Nucleus accumbens (tissue), 56 donors: ENCODE measurements around the gene NTM.
A peak's percentile ranks its signal among the peaks of the same experiment; 100 is the strongest.

Source experiments
- DNase-seq, 56 donors: peaks; one replicate each; lab custom pipeline; 2025; lab: John Stamatoyannopoulos, UW

The NTM gene

DNA sequence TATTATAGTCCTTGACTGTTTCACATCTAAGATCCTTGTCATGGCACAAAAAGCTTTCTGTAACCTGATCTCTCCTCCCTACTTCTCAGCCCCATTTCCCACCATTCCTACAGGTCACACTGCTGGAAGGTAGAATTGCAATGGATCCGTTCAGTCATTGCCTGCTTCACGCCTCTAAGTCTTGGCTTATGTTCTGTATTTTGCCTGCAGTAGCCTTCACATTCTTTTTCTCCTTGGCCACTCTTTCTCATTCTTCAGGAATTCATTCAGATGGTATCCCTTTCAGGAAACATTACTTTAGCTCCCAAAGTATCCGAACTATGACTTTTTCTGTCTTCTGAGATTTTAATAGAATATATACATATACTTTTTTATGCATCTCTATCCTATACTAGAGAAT, 731.5 kb downstream of the NTM start:
- DNase-seq, result no peak

DNA sequence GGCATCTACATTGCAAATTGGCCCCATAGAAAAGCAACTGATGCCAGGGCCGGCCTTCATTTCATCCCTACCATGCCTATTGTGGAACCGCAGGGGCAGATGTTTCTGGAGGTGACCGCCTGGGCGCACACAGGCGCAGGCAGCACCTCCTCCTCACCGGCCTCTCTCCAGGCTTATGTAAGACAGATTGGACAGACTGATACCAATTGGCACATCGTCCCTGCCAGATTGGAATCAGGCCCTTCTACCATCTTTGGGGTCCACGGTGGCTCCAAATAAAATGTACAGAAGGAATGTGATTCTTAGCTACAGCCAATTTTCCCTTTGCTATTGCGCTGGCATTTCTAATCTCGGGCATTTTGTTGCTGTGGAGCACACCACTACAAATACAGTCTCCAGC, 732.6 kb downstream of the NTM start:
- no peak for DNase-seq

GRCh38 chr11:132106096-132106982, 735.9 kb downstream of the NTM start:
- DNase-seq, result peak in 20 of 56 donors; percentile 5 to 63 (median 24)

GRCh38 chr11:132111316-132111715, 740.9 kb downstream of the NTM start:
- no peak for DNase-seq

- no peak for DNase-seq
Observed at GRCh38 chr11:132111838-132112237, 741.4 kb downstream of the NTM start.

DNA sequence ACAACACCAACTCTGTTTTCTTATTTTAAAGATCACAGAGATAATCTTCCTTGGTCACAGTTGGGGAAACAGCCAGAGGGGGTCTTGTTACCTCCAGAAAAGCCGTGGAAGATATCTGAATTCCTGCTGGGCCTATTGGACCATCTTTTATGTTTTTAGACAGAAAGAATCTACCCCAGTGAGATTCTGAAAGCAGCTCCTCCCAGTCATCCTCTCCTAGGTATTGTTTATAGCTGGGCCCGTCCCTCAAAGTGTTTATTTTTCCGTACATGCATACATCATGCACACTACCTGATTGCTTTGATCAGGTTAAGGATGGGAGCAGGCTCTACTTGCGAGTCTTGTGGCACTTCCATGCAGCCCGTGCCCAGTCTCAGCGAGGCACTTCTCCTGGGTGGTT, 742.4 kb downstream of the NTM start:
- no peak for DNase-seq

GRCh38 chr11:132114185-132114584, 743.8 kb downstream of the NTM start:
- peak in 26 of 56 donors; percentile 6 to 60 (median 19) for DNase-seq

GRCh38 chr11:132114743-132115142, 744.3 kb downstream of the NTM start:
- no peak for DNase-seq

DNA sequence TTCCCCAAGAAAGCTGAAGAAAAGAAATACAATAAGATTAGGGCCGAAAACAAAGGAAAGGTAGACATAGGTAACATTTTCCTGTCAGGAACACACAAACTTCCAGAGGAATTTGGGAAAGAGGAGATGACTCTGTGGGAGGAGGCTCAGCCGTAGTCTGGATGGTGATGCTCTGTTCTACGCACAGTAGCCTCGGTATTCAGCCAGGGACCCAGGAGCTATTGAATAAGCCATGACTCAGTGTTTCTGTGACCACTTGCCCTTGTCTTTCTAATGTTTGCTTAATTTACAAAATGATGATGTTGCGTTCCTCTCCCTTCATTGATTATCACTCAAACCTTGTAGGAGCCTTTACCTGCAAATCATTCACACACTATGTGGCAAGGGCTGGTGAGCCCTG, 745.0 kb downstream of the NTM start:
- no peak for DNase-seq

DNA sequence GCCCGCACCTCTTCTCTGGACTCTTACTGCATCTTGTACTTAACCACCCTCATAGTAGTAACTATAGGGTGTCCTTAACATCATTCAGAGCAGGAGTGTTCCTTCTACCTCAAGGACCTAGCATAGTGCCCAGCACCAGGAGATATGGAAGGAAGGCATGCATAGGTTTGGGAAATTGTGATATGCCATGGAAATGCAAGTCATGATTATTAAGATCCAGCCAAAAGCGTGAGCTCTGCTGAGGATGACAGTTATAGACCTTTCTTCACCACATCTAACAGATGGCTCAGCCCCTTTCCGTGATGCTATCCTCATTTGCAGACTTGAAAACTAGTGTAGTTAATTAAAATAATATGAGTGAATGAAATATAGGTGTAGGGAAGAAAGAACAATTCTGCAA, 746.1 kb downstream of the NTM start:
- DNase-seq, result no peak

DNA sequence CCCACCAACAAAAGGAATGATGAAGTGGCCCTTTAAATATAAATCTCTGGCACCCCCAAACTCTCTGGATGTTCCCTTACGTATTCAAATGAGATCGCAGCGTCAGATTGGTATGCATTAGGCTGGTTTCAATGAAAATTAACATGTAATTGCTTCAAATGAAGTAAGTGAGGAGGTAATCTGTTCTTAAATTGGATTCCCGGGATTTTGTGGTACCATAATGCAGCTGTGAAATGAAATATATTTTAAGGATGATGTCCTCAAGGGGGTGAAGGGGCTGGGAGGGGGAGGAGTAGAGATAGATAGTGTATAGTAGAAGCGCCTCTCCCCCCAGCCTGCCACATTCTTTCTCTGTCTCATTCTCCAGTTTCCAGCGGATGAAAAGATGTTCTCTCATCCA, 748.2 kb downstream of the NTM start:
- no peak for DNase-seq

DNA sequence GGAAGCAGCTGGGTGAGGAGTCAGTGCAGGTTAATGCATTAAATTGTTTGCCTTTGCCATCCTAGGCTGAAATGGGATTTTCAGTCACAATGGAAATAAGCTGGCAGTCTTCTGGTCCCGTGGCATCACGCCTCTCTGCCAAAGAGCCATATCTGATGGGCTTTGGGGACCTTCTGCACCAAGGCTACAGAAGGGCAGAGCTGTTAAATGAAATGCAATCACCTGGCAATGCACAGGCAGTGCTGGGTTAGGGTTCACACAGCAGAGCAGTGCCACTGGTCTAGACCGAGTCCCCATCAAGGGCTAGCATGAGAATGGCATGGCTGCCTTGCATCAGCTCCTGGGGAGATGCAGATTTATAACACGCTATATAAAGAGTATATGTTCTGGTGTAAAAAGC, 749.2 kb downstream of the NTM start:
- no peak for DNase-seq

- no peak for DNase-seq
Observed at GRCh38 chr11:132122735-132123134, 752.3 kb downstream of the NTM start.

DNA sequence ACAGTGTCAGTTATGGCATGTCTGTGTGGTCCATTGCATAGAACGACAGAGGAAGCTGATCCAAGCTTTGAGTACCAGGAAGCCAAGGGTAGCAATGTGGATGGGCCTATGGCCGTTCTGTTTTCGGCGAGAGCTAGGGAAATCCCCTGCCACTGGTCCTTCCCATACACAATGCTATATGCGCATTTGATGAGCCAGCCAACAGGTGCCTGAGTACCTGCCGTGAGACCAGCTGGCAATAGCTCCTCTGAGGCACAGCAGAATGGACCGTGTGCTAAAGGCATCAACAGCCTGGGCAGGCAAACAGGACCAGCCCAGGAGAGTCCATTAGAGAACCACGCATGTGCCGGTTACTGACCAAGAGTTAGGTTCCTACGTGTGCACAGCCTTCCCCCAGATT, 753.0 kb downstream of the NTM start:
- no peak for DNase-seq

DNA sequence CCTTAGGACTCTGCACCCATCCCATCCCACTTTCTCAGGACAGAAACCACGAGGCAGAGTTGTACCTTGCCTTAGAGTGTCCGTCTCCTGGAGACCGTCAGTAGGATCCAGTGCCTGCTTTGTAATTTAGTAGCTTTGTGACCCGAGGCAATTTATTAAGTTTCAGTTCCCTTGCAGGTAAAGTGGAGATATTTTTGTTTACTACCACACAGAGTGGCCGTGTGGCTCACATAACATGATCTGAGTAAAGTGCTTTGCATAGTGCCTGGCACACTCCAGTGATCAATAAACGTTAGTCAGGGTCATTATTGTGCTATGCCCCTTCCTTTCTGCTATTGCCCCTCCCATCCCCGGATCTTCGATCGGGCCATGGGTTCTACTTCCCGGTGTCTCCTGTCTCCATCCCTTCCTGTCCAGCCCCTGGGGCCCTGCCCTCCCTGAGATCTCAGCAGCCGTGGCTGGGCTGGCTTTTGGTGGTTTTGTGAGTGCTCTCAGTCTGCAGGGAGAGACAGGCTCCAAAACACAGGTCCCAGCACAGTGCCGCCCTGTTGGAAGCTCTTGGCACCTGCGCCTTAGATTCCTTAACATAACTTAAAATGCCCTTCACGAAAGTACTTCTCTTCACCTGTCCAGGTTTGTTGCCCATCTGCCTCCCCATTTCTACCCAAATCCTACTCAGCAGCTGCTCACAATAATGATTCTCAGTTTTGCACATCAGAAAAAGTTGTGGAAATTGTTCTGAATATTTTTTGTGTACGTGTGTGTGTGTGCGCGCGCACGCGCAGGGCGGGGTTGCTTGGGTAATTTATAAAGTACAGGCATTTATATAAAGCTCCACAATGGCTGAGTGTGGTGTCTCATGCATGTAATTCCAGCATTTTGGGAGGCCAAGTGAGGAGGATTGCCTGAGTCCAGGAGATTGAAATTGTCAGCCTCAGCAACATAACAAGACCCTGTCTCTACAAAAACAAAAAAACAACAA, 753.7 kb downstream of the NTM start:
- no peak for DNase-seq

DNA sequence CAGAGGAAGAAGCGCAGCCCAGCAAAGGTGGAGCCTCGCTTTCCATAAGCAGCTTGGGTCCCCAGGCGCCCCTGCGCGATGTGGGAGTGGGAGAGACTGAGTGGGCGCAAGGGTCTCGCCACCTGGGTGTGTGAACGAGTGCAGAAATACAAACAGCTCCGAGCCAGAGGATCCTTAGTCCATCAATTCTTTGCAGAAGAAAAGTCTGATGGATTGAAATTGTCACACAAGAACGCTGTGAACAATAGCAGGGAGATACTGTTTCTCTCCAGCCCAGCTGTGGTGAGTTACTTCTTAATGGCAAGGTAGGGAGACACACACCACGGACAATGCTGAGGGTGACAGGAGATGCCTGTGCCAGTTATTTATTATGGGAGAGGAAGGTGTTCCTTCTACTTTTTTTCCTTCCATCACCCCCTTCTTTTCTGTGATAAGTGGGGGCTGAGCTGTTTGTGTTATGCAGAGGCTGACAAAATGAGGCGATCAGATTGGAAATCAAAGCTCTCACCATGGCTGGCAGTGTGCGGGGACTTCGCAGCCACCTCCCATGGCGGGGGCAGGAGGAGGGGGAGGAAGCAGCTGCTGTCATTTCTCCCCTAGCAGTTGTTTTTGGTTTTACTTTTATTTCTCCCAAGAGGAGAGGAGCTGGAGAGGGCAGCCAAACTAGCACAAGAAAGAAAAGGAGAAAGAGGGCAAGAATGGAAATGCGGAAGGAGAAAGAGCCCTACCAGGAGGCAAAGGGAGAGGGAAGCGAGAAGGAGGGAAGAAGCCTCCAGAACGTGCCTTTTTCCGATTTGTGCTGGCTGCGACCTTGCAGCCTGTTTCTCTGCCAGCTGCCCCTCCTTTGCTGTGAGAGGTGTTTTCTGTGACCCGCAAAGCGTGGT, 755.8 kb downstream of the NTM start:
- peak in 25 of 56 donors; percentile 3 to 50 (median 28) for DNase-seq

GRCh38 chr11:132126973-132127899, 756.8 kb downstream of the NTM start:
- peak in 46 of 56 donors; percentile 5 to 84 (median 42) for DNase-seq

GRCh38 chr11:132127900-132128288, 757.5 kb downstream of the NTM start:
- DNase-seq, result no peak

GRCh38 chr11:132131047-132131446, 760.6 kb downstream of the NTM start:
- no peak for DNase-seq
